SK-MEL-5 (cell line): ENCODE results near the gene CPA5. TPM values are rescaled to one million over a fixed set of nuclear protein-coding genes. Genes with fewer than 3 reads are reported as not detected.
"Not testable (repeated sequence)": the region's sequence is repeated elsewhere in the genome, so short reads cannot be mapped to it uniquely, and the experiment has no call there.

Experiments
- DNase-seq: peaks from one replicate; pipeline ENCODE4 v3.0.0-alpha.2; 2016; ENCODE audit warnings: low read depth, low spot score
- in situ Hi-C: cut with HindIII; loops from 2 replicates; pipeline ENCODE4 v1.10.0; 2016; ENCODE audit warnings: low sequenced_read_pairs, high pct_unique_total_duplicates, low pct_unique_long_range_greater_than_20kb
- polyA plus RNA-seq, 2 experiments: library from polyadenylated mRNA; depleted of rRNA; stranded (reverse); fragments of >200 nt; gene quantifications; 2 replicates each; pipeline ENCODE4 v1.2.3, GENCODE V29; 2015
- total RNA-seq: library from RNA; depleted of rRNA; stranded (reverse); fragments of >200 nt; shearing (Covaris generic); gene quantifications from 2 replicates; pipeline ENCODE4 v1.2.3, GENCODE V29; 2014; rRNA removed

CPA5 gene
- total RNA-seq: not detected in 2 replicates
- polyA plus RNA-seq (2015; cell fraction: cytosol; rRNA removed): not detected in 2 replicates
- polyA plus RNA-seq (2015; cell fraction: nucleus; rRNA removed): not detected in 2 replicates

- in situ Hi-C loops: no loop called here
- DNase-seq: no peak
These were observed at the start of gene CPA5 for GRCh38 chr7:130344271-130344866. CPA5 (plus strand) TSS chr7:130344816; CDS start chr7:130346486, 1,670 bp downstream.

DNA sequence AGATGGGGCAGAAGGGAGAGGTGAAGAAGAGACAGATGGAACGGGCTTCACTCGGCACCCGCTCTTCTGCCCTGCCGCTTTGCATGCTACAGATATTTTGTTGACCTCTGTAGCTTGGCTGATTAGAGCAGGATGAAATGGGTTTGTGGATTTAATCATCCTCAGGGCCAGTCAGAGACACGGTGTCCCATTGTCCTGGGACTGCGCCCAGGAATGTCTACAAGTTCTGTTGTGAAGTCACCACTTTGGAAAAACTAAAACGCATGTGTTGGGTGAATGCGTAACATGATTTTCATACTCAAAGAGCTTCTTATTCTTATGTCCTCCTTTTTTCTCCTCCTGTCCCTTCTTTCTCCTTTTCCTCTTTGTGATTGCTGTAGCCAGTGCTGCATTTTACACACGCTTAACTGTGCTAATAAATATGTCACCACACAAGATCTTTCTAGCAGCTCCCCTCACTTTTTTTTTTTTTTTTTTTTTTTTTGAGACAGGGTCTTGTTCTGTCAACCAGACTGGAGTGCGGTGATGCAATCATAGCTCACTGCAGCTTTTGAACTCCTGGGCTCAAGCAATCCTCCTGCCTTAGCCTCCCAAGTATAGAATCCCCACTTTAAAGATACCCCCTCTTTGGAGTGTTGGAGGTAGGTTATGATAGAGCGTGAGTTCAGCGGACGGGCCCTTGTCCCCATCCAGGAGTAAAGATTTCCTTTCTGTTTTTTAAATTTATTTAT, 48.2 kb upstream of the CPA5 start:
- in situ Hi-C loops: no loop called here
- DNase-seq: no peak

- in situ Hi-C loops: no loop called here
These were observed 46.7 kb upstream of the CPA5 start for GRCh38 chr7:130297628-130298543.

DNA sequence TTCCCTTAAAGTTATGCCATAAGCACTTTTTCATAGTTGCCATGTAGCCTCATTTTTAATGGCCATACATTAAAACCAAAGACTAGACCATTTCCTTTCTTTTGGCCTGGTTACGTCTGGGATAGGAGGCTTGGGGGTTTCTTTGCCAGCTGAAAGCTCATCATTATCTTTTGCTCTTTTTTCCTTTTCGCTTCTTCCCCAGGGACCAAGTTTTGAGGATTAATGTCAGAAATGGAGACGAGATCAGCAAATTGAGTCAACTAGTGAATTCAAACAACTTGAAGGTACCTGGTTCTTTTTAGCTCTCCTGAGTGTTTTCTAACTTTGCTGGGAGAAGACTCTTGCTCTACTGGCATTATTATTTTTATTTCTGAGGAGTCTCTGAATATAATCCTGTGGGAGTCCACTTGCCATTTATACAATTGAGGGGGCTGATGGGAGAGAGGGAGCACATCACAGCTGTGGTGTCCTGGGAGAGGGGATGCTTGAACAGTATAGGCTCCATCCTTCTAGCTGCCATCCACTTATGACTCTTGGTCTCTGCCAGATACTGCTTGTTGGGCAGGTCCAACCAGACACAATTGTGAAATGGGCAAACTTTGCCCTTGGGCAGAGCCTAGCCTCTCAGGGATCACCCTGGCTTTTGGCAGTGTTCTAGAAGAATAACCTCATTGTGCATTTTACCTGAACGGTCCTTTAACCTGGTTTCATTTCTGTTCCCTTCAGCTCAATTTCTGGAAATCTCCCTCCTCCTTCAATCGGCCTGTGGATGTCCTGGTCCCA, 45.9 kb upstream of the CPA5 start:
- in situ Hi-C loops: no loop called here
- DNase-seq: no peak

More at GRCh38 chr7:130297628-130298543, 46.7 kb upstream of the CPA5 start:
- DNase-seq: no peak

DNA sequence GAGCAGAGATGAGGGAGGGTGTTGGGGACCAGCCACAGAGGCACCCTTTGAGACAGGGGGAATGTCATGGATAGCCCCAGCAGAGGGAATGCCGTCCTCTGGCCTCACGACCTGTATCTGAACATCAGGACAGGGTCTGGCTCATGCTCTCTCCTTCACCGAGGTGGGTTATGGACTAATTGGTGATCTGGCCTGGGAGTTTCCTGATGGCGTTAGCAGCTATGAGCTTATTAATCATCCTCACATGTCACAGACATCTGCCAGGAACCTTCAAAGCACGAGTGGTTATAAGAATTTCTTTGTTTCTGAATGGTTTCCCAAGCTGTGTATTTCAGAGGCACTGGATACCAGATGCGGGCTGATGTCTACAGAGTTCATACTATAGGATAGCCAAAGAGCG, 44.8 kb upstream of the CPA5 start:
- peak; percentile 46 for DNase-seq

GRCh38 chr7:130301501-130302020, 43.1 kb upstream of the CPA5 start:
- DNase-seq: no peak
- in situ Hi-C loops: no loop called here

More for the DNA sequence above, 44.8 kb upstream of the CPA5 start:
- in situ Hi-C loops: no loop called here

GRCh38 chr7:130302649-130303048, 42.0 kb upstream of the CPA5 start:
- DNase-seq: no peak
- in situ Hi-C loops: no loop called here

DNA sequence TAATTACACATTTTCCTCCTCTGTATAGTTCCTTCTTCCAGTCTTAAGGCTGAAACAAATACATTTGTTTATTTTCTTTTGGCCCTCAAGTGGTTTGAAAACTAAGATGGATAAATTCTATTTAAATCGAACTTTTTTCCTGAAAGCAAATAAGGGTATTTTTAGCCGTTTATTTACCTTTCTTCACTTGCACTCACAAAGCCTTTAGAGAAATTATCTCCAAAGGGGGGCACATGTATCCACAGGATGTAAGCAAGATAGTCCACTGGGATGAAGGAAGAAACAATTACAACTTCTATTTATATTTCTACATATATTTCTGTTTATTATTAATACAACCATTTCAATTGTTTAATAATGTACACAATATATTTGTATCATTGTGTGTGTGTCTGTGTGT, 41.5 kb upstream of the CPA5 start:
- no peak for DNase-seq
- in situ Hi-C loops: no loop called here

- no peak for DNase-seq
- in situ Hi-C loops: no loop called here
These were observed 41.1 kb upstream of the CPA5 start for GRCh38 chr7:130303551-130303950.

DNA sequence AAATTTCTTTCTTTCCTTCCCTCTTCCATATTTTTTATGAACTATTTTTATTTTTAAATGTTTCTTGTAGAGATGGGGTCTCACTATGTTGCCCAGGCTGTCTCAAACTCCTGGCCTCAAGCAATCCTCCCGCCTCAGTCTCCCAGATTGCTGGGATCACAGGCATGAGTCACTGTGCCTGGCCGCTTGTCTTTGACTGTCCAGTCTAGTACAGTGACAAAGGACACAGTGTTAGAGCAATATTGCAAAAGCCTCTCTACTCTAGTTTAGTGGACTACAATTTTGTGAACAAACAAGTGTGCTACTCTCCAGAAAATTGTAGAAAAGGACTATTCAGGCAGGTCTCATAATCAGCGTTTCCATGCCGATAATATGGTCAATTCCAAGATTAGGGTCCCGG, 40.6 kb upstream of the CPA5 start:
- in situ Hi-C loops: no loop called here
- peak; percentile 40 for DNase-seq

DNA sequence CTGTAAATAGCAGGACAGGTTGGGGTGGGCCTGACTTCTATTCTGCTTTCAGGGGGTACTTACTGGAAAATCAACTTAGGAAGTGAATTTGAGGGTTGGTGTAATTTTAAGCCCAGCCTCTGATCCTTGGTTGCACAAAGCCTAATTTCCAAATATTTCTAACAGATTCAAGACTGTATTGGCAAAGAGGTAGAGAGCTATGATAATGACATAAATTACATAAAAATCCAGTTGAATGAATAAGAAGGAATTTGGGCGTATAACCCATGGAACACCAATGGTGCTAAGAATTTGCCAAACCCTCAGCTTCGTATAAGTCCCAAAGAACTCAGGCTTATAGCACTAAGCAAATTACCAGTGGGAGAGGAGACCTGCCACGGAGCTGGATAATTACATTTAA, 39.7 kb upstream of the CPA5 start:
- no peak for DNase-seq
- in situ Hi-C loops: no loop called here

DNA sequence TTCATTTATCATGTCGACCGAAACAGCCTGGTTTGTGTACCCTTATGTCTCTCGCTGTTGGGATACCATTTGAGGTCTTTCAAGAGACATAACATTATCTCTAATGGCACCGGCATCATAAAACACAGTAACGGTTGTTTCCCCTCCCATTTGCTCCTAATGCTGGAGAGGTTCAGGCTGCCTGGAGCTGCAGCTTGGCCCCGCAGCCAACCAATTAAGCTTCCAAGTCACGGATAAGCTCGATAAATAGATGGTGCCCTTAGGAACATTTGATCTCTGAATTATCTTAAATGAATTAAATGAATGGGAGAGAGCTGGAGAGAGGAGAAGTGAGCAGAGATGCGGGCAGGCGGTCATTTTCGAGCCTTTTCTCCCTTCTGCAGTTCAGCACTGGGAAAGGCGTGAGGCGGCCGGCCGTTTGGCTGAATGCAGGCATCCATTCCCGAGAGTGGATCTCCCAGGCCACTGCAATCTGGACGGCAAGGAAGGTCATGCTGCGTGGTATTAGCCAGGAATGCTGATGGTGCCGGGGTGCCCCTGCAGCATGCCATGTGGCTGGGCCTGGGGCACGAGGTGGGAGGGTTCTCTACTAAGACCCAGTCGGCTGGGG, 39.1 kb upstream of the CPA5 start:
- no peak for DNase-seq
- in situ Hi-C loops: no loop called here

DNA sequence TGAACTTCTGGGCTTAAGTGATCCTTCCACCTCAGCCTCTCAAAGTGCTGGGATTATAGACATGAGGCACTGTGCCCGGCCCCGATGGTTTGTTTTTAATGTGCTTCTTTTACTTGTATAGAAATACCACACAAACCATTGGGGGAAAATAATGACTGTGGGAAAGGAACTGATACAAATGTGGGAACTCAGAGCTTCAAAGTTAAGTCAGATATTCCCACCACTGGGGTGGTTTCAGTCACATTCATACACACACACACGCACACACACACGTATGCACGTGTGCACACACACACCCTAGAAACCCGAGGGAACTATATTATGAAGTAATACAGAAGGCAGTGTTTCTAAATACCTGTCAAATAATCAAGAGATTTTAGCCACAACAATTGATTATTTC, 34.6 kb upstream of the CPA5 start:
- DNase-seq: no peak
- in situ Hi-C loops: no loop called here

DNA sequence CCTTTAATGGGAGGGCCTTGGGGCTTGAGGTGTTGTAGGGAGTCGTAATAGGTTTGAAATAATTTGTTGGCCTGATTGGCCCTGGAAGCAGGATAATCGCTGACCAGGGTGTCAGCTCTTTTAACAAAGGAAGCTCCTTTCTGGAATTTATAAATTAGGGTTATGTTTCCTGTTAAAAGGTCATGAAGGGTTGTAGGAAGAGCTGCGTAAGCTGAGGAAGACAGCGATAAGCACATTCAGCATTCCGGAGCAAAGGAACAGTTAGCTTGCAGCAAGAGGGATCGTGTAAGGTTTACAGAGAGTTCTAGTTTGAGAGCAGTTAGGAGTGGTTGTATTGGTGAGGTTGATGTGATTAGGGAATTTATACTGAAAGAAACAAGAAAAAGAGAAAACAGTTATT, 30.3 kb upstream of the CPA5 start:
- no peak for DNase-seq
- in situ Hi-C loops: no loop called here

DNA sequence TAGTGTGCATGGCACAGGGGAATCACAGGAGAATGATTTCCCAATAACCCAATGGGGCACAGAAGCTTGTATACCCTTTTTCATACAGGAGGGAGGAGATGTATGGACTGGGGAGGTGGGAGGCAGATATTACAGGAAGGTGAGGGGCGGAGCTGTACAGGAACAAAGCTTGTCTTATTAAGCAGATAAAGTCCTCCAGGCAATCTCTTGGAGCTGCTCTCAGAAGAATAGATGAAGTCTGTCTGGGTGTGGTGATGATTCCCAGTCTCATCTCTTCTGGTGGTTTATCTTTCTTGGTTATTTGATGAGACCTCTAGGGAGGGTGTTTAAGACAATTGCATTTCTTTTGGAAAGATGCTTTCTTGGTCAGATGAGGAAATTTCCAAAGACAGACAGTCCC, 25.1 kb upstream of the CPA5 start:
- DNase-seq: peak; percentile 52
- in situ Hi-C loops: no loop called here

- DNase-seq, in situ Hi-C loops: not testable (repeated sequence)
These were observed 22.9 kb upstream of the CPA5 start for GRCh38 chr7:130321542-130322229.
